Measurements from ENCODE around the gene CMC1.
A peak's percentile ranks its signal among the peaks of the same experiment; 100 is the strongest.

The CMC1 gene

DNA sequence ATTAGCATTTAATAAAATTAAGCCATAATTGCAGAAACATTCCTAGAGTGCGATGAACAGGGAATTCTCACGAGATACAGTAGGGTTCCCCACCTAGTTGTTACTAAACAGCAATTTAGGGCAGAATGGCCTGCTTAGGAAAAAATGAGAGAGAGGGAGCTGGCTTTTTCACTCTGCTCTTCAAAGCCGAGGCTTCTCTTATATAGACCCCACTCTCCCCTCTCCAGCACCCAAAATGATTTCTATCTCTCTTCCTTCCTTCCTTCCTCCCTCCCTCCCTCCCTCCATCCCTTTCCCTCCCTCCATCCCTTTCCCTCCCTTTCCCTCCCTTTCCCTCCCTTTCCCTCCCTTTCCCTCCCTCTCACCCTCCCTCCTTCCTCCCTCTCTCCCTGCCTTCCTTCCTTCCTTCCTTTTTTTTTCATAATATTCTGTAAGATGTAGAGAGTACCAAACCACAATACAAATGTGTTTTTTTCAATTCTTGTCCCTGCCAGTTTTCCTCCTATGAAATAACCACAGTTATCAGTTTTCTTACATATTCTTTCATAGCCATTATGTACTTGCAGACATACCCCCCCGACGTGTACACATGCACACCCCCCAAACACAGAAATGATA, 59.0 kb downstream of the CMC1 start:
- no peak for DNase-seq (ENCODE audit: low read depth, low spot score)

DNA sequence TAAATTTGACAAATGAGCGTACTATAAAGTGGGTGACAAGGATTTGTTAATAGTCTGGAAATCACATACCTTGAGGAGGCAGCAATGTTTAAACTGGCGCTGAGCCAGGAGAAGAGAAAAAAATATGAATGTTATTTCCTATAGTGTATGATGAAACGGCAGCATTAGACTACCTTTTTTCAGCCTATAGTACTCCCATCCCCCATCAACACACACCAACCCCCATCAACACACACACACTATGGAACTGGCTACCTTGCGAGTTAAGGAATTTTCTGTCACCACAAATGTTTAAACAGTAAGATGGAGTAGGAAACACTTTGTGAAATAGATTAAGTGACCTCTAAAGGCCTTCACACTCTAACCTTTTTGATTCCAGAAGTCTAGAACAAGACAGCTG, 60.3 kb downstream of the CMC1 start:
- no peak for DNase-seq (ENCODE audit: low read depth, low spot score)

DNA sequence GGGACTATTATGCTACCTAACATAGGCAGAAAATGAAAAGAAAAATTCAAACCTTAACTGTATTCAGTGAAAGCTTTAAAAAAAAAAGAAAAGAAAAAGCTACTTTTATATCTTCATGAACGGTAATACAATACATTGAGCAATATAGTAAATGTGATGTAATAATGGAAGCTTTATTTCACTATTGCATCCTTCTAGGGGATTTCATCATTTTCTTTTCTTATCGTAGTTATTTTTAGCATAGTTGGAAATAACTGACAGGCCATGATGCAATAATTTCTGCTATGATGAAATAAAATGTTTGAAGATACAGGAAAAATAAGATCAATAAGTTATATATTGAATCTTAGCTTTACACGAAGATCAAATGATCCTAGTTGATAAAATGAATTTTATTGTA, 66.8 kb downstream of the CMC1 start:
- no peak for DNase-seq (ENCODE audit: low read depth, low spot score)

DNA sequence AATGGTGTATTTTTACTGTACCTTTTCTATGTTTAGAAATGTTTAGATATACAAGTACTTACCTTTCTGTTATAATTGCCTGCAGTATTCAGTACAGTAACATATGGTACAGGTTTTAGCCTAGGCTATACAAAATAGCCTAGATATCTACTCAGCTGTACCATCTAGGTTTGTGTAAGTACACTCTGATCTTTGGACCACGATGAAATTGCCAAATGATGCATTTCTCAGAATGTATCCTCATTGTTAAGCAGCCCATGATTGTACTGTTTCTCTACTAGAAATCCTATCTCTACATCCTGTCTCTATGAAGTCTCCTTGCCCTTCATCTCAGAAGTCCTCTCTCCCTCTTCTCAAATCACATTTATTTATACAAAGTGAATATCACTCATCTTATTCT, 74.3 kb downstream of the CMC1 start:
- DNase-seq (ENCODE audit: low read depth, low spot score) = no peak

DNA sequence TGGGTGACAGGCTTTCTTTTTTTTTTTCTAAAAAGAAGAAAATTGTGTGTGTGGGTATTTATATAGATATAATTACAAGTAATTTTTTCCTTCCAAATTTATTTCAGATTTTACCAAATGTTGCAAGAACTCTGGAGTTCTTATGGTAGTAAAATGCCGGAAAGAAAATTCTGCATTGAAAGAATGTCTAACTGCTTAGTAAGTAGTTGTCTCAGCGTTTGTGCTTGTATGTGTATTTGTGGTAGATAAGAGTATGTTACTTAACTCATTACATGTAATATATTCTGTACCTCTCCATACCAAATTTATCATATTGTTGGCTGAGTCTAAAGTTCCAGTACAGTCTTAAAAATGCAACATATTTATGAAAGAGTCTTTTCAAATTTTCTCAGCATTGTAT, 74.8 kb downstream of the CMC1 start:
- no peak for DNase-seq (ENCODE audit: low read depth, low spot score)

DNA sequence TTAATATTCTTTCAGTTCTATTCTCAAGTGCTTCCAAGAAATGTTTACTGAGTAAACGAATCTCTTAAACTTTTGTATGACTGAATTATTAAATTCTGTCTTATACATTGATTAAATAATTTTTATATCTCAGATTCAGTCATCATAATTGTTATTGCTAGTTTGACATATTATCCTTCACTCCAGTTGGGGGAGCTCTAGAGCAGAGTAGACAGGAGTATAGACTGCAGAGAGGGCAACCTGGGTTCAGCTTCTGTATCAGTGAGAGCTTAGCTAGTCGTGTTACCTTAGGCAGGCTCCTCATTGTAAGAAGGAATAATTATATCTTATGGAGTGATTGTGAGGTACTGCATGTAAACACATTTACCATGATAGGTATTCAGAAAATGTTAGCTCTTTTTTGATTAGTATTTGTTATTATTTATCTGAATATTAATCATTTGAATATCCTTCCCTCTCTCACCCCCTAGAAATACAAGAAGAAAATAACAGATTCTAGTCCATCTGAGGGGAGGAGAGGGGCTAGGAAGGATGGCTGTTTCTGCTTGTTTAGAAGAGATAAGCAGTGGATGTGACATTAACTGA, 76.1 kb downstream of the CMC1 start:
- DNase-seq (ENCODE audit: low read depth, low spot score) = no peak

DNA sequence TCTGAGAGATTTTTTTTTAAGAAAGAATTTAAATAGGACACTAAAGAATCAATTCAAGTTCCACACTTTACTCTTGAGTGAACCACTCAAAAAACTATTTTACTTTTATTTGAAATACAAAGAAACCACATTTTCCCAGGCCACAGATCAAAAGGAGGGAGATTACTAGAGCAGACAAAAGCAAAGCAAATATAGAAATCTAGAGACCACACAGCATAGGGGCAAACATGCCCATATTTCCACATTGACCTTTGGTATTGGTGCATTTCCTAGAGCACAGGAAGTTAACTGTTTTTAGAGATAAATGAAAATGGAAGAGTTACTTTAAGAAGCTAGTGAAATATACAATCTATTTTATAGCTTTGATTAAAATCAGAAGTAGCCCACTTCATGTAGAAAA, 79.6 kb downstream of the CMC1 start:
- no peak for DNase-seq (ENCODE audit: low read depth, low spot score)

DNA sequence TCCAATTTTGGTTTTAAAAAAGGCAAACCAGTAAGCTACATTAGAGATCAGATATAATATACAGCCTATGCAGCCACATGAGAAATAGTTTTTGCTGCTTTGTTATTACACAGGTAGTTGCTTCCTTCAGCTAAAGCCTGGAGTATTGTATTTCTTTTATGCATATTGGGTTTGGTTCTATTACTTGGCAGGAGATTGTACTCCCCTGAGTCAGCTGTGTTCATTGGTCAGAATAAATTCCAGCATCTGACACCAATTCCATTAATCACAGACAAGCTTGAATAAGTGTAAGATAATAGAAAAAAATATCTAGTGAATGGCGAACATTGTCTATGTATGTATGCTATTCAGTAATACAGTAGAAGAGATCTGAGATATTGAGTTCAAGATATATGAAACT, 81.0 kb downstream of the CMC1 start:
- no peak for DNase-seq (ENCODE audit: low read depth, low spot score)

DNA sequence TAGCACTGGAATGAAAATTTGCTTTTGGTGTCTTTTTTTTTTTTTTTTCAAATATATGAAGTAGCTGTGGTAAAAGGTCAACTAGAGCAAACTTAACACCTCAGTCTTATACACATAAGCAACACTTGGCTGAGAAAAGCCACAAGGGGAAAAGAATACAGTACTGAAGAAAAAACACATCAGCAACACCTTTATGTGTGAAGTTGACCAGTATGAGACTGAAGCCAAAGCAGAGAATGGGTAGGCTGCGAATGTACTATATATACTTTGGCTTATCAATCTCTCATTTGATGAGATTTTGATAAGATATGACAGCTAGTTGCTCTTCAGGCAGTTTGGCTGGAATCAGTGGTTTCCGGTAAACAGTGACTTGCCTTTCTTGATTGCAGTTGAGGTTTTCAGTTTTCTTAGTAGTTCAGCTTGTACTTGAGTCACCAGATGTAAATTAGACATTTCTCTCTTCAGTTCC, 85.1 kb downstream of the CMC1 start:
- DNase-seq (ENCODE audit: low read depth, low spot score) = no peak

DNA sequence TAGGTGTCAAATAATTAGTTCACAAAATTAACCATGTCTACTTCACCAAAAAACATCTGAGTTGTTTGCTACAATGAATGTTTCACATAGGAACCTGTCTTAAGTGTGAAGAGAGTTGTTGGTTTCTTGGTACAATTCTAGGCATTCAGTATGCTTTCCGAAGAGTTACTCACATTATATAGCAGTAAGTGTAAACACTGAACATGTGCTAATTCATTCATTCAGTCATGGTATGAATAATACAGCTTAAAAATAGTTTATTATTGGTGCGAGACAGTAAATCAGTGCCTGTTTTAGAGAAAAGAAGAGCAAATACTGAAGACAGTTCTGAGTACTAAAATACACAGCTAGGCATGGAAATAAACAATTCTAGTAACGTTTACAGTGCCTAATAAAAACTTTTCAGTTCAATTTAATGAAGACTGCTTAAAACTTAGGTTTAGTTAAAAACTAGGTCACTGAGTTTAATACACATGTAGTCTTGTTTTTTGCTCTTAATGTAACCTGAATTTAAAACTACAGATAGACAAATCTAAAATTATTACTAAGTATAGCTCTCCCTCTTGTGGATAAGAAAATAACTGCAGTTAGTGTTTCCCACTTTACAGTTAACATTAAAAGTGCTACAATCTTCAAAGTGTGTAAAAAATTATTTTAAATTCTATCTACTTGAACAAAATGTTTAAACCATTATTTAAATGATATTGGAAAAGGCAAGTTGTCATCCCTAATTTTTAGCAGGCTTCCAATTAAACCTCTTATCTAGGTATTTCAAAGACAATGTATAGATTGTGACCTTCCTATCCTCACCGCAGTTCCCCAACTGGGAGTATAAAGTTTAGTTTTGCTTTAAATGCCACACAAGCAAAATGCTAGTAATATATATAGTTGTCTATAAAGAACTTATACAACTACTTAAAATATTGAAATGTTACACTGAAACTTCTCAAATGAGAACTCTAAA, 87.1 kb downstream of the CMC1 start:
- DNase-seq (ENCODE audit: low read depth, low spot score) = no peak

DNA sequence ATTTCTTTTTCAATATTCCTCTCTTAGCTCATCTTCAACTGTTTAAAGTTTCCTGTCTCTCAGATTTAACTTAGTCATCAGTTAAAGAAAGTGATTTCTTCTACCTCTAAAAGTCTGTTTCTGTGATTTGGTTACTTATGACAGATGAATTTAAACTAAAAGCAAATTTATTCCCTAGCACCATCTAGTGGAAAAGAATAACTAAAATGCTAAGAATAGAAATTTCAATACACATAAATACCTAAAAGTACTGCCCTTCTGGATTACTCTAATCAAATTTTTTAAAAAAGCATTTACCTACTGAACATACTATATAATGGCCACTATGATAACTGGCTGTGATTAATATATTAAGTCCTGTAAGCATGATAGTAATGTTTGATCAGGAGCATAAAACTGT, 93.1 kb downstream of the CMC1 start:
- no peak for DNase-seq (ENCODE audit: low read depth, low spot score)

DNA sequence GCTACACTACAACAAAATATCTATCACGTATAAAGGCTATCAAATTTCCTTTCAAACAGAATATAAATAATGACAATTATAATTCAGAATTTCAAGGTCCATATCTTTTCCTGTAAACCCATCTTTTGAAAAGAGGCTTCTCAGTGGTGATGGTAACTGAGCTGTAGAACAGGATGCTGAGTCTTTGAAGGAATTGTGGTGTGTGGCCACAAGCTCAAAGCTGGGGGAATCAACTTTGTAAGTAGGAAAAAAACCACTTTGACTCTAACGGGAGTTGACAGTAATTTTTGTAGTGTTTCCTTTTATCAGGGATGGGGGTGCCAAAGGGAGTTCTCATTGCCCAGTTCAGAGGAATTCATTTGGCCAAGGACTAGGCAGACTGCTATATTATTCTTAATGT, 93.8 kb downstream of the CMC1 start:
- no peak for DNase-seq (ENCODE audit: low read depth, low spot score)

DNA sequence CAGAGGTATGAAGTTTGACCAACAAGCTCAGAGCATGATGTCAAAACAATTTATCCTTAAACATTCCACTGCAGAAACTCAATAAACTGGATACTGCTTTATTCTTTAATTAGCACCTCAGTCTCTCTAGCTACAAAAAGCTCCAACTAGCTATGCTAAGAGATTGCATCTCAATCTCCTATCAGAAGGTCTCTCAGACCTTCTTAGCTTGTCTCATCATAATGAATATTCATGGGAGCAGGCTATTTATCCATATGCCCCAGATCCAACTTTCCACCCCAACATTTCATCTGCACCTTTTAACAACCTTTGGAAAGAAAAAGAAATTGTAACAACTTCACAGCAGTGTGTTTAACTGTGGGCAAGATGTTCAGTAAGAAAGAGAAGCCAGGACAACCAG, 95.8 kb downstream of the CMC1 start:
- no peak for DNase-seq (ENCODE audit: low read depth, low spot score)

DNA sequence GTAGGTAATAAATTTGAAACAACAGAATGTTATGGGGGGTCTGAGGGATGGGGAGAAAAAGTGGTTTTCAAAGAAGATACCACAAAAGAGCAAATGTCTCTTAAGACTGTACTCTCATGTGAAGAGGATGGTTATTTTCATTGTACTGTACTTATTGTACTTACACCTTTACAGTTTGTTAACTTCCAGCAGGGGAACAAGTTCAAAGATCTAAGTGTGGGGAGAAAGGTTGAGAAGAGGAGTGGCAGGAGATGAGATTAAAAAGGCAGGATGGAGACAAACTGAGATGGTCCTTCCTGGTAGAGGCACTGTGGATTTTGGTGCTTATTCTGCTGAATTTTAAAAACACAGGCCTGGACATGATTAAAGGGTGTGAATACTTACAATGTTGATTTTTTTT, 101.7 kb downstream of the CMC1 start:
- DNase-seq (ENCODE audit: low read depth, low spot score) = no peak

DNA sequence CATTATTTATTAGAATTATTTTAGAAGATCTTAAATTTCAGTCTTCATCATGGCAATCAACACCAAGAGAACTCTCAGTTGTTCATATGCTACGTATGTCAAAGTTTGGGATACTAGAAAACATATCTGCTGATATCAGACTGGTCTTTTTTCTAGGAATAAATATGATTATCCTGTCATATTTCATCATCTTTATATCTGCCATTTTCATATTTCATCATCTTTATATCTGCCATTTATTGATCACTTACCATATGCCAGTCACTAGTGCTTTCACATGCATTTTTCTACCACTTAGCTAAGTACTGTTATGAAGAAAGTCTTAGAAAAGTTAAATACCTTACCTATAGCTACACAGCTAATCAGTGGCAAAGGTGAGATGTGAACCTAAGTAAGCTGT, 104.3 kb downstream of the CMC1 start:
- no peak for DNase-seq (ENCODE audit: low read depth, low spot score)

DNA sequence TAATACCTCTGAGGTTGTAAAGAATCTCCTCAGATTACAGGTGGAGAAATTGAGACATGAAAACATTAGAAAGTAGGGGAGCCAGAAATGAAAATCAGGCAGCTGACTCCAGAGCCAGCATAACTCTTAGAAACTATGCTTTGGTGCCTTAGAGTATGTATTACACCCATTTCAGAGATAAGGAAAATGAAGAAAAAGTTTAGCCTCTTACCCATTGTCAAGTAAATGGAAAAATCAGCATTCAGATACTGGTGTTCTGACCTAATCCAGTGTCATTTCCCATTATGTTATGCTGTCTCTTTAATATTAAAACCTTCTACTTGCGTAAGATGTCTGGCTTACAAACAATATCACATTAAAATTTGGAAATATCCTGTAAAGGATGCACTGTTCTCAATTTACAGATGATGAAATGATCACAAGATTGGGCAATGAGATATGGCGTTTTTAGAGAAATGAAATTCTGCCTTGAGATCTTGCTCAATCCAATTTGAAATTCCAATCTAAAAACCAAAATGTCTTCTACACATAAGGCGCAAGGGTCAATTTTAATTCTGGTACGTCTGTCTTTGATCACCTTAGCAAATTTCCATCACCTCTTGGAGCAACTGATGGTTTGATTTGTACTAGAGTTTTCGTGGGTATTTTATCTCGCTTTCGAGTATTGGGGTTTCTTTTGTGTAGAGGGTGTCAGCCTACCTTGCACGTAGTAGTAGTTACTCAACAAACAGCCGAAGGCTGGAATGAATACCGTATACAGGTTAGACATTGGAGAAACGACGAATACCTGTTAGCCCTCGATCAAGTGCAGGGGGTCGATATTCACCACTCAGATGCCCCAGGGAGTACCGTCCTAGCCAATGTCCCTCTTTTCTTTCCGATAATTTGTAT, 106.2 kb downstream of the CMC1 start:
- DNase-seq (ENCODE audit: low read depth, low spot score) = no peak

DNA sequence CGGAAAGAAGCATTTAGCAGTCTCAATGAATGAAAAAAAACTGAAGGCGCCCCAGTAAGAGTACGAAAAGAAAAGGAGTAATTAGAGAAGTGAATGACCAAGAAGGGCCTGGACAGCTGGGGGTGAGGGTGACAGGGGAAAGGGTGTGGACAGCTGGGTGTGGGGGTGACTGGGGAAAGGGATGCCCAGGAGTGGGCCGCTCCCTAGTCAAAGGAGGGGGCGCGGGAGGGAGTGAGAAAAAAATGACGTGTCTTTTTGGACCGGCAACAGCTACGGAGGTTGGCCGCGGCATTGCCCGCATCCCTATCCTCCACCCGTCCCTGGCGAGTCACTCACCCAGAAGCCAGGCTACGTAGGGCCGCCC, 106.8 kb downstream of the CMC1 start:
- DNase-seq (ENCODE audit: low read depth, low spot score) = no peak

DNA sequence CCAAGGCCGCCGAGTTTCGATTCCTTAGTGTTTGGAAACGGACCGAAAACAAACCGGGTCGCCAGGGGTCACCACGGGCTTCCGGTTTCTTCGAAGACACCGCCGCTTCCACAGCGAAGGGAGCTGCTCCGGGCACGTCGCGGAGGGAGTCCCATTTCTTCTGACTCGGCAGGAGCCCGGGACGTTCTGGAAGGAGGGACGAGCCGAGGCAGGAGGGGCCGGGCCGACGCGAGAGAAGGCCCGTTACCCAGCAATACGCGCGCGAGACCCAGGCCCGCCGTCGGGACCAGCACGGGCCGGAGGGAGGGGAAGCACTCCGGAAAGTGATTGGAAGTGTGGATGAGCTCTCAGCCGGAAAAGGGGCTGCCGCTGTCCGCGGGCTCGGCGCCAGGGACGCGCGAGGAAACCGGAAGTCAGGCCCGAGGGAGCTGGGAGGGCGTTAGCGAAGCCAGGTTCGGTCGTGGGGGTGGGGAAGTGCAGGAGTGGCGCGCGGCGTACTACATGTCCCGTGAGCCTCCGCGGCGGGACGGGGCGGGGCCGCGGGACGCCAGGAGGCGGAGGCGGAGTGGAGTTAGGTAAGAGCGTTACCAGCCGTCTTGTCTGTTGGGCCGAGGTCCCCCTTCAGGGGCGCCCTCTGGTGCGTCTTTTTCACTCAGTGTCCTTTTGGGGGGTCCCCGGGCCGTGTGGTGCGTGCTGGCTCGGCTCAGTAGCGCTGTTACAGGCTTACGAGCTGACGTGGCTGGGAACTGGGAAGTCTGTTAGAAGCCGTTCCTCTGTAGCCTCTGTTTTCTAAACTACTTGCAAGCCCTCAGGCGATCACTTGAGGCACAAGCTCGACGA, 107.4 kb downstream of the CMC1 start, which contains the start of the genes AZI2 and ZCWPW2:
Gene AZI2, minus strand, starts transcription at position 196 of the 840 bp plus-strand sequence. CDS start 8,207 bp downstream, outside the sequence.
Gene ZCWPW2, plus strand, starts transcription at position 93 of the 840 bp plus-strand sequence. CDS start 64,348 bp downstream, outside the sequence.
- DNase-seq (ENCODE audit: low read depth, low spot score) = peak; percentile 85

DNA sequence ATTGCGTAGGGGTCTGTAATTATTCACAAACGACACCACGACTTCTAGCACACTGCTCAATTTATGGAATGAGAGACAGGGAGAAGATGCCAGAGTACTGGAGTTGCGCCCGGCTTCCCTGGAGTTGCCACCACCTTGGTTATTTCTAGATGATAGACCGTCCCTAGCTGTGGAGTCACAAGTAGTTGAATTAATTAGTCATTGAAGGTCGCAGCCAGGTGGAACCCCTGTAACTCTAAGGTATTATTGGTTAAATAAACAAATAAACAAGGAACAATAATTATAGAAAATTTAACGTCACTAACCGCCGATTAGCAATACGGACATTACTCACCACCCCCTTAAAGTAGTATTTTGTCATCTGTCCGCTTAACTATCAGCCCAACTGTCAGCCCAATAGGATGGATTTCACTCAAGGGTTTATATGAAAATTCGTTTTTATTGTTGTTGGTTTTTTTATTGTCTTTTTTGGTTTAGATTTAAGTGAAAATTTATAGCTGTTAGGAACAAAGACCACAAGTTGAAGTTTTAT, 108.1 kb downstream of the CMC1 start:
- no peak for DNase-seq (ENCODE audit: low read depth, low spot score)

Measured in activated naive CD8-positive, alpha-beta T cell treated with anti-CD3 and anti-CD28 coated beads, Interleukin-2, amount 50 U/mL, for 16 hours (primary cell).